ENCODE results near the gene MAN1B1. TPM values are rescaled to one million over a fixed set of nuclear protein-coding genes. Genes with fewer than 3 reads are reported as not detected.

Gene MAN1B1
- total and polyA plus RNA-seq, 2 of the 8 experiments (the other 6 are each of a cell fraction or from before 2014, with no cell fraction given) = 33.7 to 36.3 TPM

DNA sequence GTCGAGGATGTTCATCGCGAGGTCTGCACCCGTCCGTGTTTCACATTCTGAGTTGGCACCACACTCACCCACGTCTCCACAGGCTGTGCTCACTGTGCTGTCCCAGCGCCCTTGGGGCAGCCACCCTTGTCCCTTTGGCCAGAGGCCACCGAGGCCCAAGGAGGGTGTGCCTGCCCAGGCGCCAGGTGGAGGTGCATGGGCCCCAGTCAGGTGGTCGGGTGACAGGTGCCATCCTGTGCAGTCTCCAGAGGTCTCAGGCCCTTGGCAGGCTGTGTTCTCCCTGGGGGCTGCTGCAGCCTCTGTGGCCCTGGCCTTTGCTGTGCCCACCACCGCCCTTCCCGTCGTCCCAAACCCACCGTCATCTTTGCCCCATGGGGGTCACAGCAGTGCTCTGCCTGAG is 12.4 kb downstream of the MAN1B1 start:
- H2BK120ac ChIP-seq (replicated peaks; ENCODE audit: low read depth, low read length) = no peak overlapping the region
- POLR2A ChIA-PET (ENCODE audit: partially characterized antibody) = no interaction called here
- H4K5ac ChIP-seq (ENCODE audit: insufficient read length, low read depth, low read length) = no peak overlapping the region
- H3K14ac ChIP-seq (ENCODE audit: insufficient read length) = no peak overlapping the region
- CTCF ChIA-PET (ENCODE audit: partially characterized antibody) = no interaction called here
- FAIRE-seq (no peak), DNase-seq (ENCODE audit: low read depth in 1 of 2, low spot score in 2 of 2) (no peak)
- H2AK5ac ChIP-seq (ENCODE audit: low read depth, low read length) = no peak overlapping the region
- no peak overlapping the region for H2AFZ ChIP-seq (ENCODE audit: low read length)
- no peak overlapping the region for H3K4ac ChIP-seq (replicated peaks; ENCODE audit: insufficient read length, low read depth, low read length)
- no peak overlapping the region for H4K8ac ChIP-seq (ENCODE audit: extremely low read depth, insufficient read depth, low read length)
- H4K91ac ChIP-seq (replicated peaks; ENCODE audit: insufficient read length, low read length) = no peak overlapping the region
- WGBS, 2 experiments (ENCODE audit: extremely low coverage in 1 of 2, insufficient coverage in 1 of 2, insufficient read length in 1 of 2, insufficient replicate concordance in 2 of 2, low coverage in 1 of 2, low lambda C conversion rate in 2 of 2, missing lambda C conversion rate in 1 of 2) = 88% methylated on average over 14 of the region's 14 CpGs; no CpG with 5 or more reads in 1 of the 2 experiments
- no peak overlapping the region for H3K18ac ChIP-seq (ENCODE audit: extremely low read depth, low read length)
- H3K79me1 ChIP-seq (ENCODE audit: low read depth, low read length) = peaks cover 2% of the 10 kb centered on the region; the same call in 1 of the 2 replicates
- H3K4me3 ChIP-seq (ENCODE audit: extremely low read depth in 1 of 4, insufficient read depth in 2 of 4, low read depth in 3 of 4, low read length in 4 of 4) = no peak overlapping the region
- peaks cover 20 to 24% of the 10 kb centered on the region in 2 experiments for H3K9me3 ChIP-seq (ENCODE audit: insufficient read depth in 2 of 2, low read depth in 1 of 2, low read length in 1 of 2)
- H2BK5ac ChIP-seq (ENCODE audit: low read depth, low read length) = no peak overlapping the region
- H3K27ac ChIP-seq (ENCODE audit: low read depth, low read length) = no peak overlapping the region
- H3K9ac ChIP-seq (replicated peaks in 1 of 4; ENCODE audit: extremely low read depth in 1 of 4, low read depth in 3 of 4, low read length in 3 of 4) = no peak overlapping the region
- TF ChIP-seq KDM5A (IDR thresholded peaks at IDR 0.05; ENCODE audit: low read length) = no peak
- TF ChIP-seq CHD2 (IDR thresholded peaks at IDR 0.05; ENCODE audit: low read length) = no peak
- no peak for TF ChIP-seq RAD21 (IDR thresholded peaks at IDR 0.05 in 1 of 2, conservative IDR thresholded peaks at IDR 0.05 in 1 of 2; ENCODE audit: low read depth in 2 of 2, low read length in 2 of 2)
- TF ChIP-seq POLR2A (IDR thresholded peaks at IDR 0.05; ENCODE audit: control extremely low read depth in 1 of 2, low read depth in 2 of 2, low read length in 2 of 2) = no peak
- TF ChIP-seq TBP (IDR thresholded peaks at IDR 0.05; ENCODE audit: low read depth, low read length) = no peak
- no peak for TF ChIP-seq CREB1 (IDR thresholded peaks at IDR 0.05)
- no peak for TF ChIP-seq RBBP5 (IDR thresholded peaks at IDR 0.05; ENCODE audit: borderline replicate concordance, low read depth, low read length)
- TF ChIP-seq, protein P1, sequence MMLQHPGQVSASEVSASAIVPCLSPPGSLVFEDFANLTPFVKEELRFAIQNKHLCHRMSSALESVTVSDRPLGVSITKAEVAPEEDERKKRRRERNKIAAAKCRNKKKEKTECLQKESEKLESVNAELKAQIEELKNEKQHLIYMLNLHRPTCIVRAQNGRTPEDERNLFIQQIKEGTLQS (IDR thresholded peaks at IDR 0.05; ENCODE audit: insufficient read depth, low read depth, low read length) = no peak
- TF ChIP-seq MAFK (IDR thresholded peaks at IDR 0.05; ENCODE audit: low read depth, low read length) = no peak
- no peak for TF ChIP-seq CBX5 (IDR thresholded peaks at IDR 0.05; ENCODE audit: low read depth, low read length)
- TF ChIP-seq CEBPB (IDR thresholded peaks at IDR 0.05; ENCODE audit: low read depth, low read length) = no peak
- no peaks in the 10 kb centered on the region for H3K23me2 ChIP-seq (ENCODE audit: low read depth, low read length)
- H2BK15ac ChIP-seq (ENCODE audit: low read length) = no peak overlapping the region
- H2BK12ac ChIP-seq (ENCODE audit: low read depth, low read length) = no peak overlapping the region
- no peak overlapping the region for H3K4me2 ChIP-seq (ENCODE audit: insufficient read depth in 1 of 2, low read depth in 2 of 2, low read length in 2 of 2)
- H3K36me3 ChIP-seq (ENCODE audit: control insufficient read depth in 2 of 4, insufficient read depth in 4 of 4, low read length in 3 of 4) = peaks cover 19 to 35% (median 33%) of the 10 kb centered on the region in 4 experiments; a peak in 7 of 8 replicates
- no peak overlapping the region for H3K23ac ChIP-seq (ENCODE audit: insufficient read length)
- H3K56ac ChIP-seq (replicated peaks; ENCODE audit: insufficient read length, low read depth, low read length) = no peak overlapping the region
- no peaks in the 10 kb centered on the region for H3K27me3 ChIP-seq (replicated peaks in 1 of 4; ENCODE audit: control insufficient read depth in 3 of 4, extremely low read depth in 1 of 4, insufficient read depth in 3 of 4, low read length in 3 of 4)
- H2BK20ac ChIP-seq (ENCODE audit: low read length) = no peak overlapping the region
- peaks cover 0 to 2% of the 10 kb centered on the region in 2 experiments for H4K20me1 ChIP-seq (replicated peaks in 1 of 2; ENCODE audit: control insufficient read depth in 1 of 2, insufficient read depth in 2 of 2, low read length in 2 of 2)
- H3K4me1 ChIP-seq (replicated peaks in 1 of 4; ENCODE audit: control insufficient read depth in 3 of 4, insufficient read depth in 4 of 4, low read length in 3 of 4) = no peaks in the 10 kb centered on the region
- H3K79me2 ChIP-seq (ENCODE audit: control insufficient read depth in 1 of 2, insufficient read depth in 2 of 2, low read length in 2 of 2) = no peaks in the 10 kb centered on the region
